Spleen (tissue), 7 donors: Measurements from ENCODE around the gene MACROH2A1.

Experiments used
- CTCF ChIP-seq, 11 experiments: fragments of 200-600 bp in 7 of 11; fragments of 450-650 bp in 4 of 11; sonication (generic) in 4 of 11; IDR thresholded peaks in 8 of 11; conservative IDR thresholded peaks in 3 of 11; 1 replicate in 7 of 11; 2 replicates in 4 of 11; pipeline versions ENCODE4 v1.4.0 to v1.8.0; 2016 to 2021; ENCODE audit warnings: antibody characterized with exemption in 11 of 11, inconsistent platforms in 4 of 11, mild to moderate bottlenecking in 1 of 11
- POLR2A ChIP-seq, 3 donors: fragments of 450-650 bp; IDR thresholded peaks; one replicate each; pipeline ENCODE4 v1.5.1; 2017; ENCODE audit warnings: antibody characterized with exemption in 3 of 3, mild to moderate bottlenecking in 1 of 3
- POLR2AphosphoS5 ChIP-seq, 3 donors: sonication (generic); formaldehyde crosslinking; IDR thresholded peaks; one replicate each; pipeline ENCODE4 v1.5.1; 2017; ENCODE audit warnings: antibody characterized with exemption in 3 of 3
- donor health status: DM: no; HTN: no; CAD: no; lungs with moderate emphysema.
- donor health status: DM: no; HTN: no; CAD: no.
- donor health status: DM: no; HTN: no; CAD: no.

- TF ChIP-seq CTCF (IDR thresholded peaks at IDR 0.05 in 8 of 11, conservative IDR thresholded peaks at IDR 0.05 in 3 of 11), result no peak
- no peak for TF ChIP-seq POLR2A (IDR thresholded peaks at IDR 0.05)
- no peak for TF ChIP-seq POLR2AphosphoS5 (IDR thresholded peaks at IDR 0.05)
These were observed 26.2 kb downstream of the MACROH2A1 start for GRCh38 chr5:135372654-135373381.
